Activated CD8-positive, alpha-beta memory T cell treated with anti-CD3 and anti-CD28 coated beads, Interleukin-2, amount 50 U/mL, for 1 hour (primary cell): Measurements from ENCODE around the gene ZFYVE28.
A peak's percentile ranks its signal among the peaks of the same experiment; 100 is the strongest.
"Not testable (repeated sequence)": the region's sequence is repeated elsewhere in the genome, so short reads cannot be mapped to it uniquely, and the experiment has no call there.

Experiments
- DNase-seq: peaks from one replicate; pipeline ENCODE4 v3.0.0-alpha.2; 2020; ENCODE audit errors: extremely low read depth

ZFYVE28 gene

DNA sequence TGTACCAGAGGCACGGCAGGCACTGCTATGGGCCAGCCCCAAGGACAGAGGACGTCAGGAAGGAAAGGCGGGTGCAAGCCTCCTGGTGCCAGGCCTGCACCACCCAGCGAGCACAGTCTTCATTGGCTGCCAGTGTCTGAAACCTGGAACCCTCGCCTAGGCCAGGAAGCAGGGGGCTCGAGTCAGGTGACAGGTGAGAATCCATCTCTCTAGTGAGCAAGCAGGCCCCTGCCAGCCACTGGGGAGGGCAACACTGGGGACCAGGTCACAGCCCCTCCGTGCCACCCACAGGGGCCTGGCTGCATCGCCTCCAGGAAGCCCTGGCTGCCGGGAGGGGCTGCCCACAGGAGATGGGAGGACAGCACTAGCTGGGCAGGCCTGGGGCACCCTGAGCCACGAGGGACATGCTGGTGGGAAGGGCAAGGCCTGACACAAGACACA, 169.6 kb downstream of the ZFYVE28 start:
- no peak for DNase-seq

DNA sequence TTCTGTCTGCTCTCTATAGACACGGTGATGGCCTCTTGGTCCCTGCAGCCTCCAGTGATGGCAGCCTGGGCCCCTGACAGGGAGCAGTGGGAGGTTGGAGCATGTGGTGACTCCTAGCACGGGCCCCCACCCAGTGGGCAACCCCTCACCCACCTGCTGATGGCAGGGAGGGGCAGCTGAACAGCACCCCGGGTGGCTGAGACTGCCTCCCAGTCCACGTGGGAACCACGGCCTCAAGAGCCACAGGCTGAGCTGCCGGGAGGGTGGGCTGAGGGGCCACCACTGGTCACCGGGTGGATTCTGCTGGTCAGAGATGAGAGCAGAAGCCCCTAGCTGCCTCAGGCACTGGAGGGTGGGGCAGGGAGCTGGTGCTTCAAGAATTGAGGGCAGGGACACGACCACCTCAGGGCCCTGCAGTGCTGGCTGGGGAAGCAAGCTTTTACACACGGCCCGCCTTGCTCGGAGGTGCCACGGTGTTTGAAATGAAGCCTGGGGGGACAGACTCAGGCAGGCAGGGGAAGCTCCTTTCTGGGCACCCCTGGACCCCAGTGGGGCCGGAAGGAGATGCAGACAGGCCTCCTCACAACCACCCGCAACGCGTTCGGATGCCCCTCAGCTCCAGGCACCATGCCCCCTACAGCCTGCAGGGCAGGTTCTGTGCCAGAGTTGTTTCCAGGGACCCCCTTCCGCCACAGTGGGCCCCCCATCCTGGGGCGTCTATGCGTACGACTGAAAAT, 170.2 kb downstream of the ZFYVE28 start:
- DNase-seq = no peak

DNA sequence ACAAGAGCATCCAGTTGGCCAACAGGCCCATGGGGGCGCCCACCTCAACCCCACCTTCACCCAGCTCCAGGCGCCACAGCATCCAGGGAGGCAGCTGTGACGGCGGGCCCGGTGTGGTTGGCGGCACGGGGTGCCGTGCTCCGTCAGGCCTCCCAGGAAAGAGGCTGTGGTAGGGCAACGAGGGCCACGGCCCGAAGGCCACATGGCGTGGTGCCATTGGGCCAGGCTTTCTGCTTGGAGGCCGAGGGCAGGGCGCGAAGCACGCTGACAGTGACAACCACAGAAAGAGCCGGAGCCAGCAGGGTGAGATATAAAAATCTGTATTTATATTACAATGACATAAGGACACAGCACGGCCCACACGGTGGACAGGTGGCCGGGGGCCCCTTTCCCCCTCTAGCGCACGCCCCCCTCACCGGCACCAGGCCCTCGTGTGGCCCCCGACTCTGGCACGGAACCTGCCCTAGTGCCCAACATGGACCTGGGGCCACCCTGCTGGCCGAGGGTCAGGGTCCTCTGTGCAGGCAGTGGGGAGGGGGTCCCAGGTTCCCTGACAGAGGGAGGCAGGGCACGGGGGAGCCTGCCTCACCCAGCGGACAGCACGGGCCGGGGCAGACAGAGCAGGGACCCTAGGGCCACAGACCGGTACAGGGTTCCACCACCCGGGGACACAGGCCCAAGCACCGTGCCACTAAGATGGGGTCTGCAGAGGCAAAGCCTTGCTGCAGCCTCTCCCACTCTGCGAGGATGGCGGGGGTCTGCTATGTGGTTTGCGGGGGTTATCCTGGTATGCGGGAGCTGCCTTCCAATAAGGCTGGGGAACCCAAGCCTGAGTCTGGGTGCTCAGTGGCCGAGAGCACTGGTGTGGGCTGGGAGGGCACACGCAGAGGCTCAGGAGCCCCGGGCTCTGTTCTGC, 171.1 kb downstream of the ZFYVE28 start:
- no peak for DNase-seq

DNA sequence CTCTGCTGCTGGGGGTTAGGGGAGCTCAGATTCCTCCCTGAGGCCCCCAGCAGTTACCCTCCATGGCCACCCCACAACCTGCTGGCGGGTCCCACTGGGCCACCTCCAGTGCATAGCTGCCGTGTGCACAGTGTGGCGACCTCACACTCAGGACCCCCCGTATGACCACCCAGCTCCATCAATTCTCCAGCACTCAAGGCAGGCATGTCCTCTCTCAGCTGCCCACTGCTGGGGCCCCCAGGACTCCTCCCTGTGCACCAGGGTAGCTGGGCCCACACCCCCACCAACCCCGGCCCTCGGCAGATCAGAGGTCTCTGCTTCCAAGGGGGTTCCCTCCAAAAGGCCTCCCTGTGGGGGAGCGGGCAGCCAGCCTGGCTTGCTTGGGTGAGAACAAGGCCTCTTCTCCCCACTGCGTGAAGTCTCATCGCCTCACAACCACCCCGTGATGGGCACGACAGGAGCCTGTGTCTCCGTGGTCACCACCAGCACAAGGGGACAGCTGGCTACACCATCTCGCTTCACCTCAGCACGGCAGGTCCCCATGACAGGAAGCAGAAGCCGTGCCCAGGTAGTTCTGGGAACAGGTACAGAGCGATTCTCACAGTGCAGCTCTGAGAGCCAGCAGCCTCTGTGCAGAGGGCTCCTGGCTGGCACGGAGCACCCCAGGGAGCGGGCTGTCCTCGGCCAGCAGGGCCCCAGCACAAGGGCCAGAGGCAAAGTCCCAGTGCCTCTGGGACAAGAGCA, 171.9 kb downstream of the ZFYVE28 start:
- DNase-seq = no peak

DNA sequence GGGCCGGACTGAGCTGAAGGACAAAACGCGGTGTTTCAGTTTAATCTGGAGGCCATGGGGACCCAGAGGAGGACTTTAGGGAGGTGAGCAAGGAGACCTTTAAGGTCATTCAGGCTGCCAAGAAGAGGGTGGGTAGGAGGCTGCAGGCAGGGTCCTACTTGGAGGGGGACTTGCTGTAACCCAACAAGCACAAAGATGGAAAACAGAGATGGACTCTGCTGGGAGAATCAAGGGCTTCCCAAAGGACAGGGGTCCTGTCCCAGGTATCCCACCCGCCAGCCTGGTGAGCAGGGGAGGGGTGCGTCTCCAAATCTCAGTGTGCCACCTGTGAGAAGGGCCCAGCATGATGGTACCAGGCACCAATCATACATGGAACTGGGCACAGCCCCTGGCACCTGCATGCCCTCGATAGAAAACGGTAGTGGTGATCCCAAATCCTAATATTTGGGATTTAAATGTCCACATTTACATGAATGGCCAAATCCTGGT, 172.6 kb downstream of the ZFYVE28 start:
- no peak for DNase-seq

DNA sequence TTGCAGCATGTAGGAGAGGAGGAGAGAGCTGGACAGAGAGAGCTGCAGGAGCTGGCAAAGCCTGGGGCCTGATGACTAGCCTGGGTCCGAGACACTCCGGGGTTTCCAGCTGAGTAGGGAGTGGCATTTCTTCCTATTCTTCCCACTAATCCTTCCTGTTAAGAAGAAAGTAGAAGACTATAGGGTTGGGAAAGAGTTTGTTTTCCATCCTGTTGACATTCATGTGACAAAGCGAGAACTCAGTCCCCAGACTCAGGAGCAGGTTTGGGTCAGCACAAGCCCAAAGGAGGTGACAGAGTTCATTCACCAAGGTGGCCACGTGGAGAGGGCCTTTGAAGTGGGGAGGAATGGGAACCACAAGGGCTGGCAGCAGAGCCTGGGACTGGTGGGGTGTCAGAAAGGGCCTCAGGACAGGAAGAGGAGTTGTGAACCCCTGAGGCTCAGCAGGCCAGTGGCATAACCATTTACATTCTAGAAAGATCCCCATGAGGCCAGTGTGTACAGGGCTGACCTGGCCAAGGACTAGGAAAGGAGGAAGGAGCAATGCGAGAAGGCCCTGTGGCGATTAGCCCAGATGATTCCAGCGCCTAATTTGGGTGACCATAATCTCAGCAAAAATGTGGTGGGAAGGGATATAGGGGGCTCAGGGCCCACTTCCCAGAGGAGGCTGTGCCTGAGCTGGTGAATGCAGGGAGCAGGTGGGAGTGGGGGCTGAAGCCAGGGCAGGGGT, 173.2 kb downstream of the ZFYVE28 start:
- no peak for DNase-seq

DNA sequence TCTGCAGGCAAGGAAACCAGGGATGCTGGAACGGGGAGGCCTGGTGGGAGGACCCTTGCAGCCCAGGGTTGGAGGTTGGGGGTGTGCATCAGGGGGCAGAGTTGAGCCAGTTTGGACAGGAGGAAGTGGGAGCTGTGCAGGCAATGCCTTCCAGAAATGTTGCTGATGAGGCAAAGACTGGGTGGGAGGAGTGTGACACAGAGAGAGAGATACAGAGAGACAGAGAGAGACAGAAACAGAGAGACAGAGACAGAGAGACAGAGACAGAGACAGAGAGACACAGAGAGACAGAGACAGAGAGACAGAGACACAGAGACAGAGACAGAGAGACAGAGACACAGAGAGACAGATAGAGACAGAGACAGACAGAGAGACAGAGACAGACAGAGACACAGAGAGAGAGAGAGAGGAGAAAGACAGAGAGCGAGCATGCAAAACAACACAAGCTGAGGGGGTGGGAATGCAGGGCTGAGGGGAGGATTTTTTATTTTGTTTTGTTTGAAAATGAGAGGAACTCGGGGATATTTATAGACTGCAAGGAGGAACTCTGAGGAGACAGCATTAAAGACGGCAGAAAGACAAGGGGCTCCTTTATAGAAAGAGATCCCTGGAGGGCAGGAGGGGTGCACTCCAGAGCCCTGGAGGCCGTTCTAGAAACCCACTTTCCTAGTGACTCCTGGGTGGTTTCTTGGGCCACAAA, 174.6 kb downstream of the ZFYVE28 start:
- DNase-seq = no peak

DNA sequence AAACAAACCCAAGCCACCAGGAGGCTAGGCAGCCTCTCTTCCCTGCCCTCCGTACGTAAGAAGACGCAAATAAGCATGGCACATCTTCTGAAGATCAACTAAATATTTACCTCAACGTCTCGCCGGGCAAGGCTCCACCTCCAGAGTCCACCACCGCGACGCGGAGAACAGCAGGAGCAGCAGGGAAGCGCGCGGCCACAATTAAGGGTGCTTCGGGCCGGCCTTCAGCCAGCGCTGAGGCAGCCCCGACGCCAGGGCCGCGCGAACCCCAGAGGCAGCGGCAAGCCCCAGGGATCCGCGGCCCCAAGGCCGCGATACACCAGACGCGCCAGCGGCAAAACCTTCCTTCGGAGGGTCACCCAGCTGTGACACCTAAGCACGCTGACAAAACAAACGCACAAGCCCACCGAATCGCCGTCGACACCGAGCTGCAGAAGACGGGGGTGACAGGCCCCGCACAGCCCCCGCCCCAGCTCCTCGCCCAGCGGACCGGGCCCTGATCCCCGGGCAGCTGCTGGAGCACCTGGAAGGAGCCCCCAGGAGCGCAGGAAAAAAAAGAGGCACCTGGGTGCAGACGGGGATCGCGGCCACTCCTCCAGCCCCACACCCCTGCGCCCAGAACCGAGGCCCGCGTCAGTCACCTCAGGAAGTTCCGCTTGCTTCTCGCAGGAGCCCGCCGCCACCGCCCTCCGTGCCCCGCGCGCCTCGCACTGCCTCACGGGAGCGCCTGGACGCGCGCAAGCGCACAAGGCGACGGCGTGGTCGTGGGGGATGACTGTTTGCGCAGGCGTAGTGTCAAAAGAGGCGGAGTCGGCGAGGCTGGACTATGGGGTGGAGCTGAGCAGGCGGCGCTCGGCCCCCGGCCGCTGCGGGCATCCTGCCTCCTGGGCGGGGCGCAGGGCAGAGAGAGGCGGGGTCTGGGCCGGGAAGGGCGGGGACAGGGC, 176.8 kb downstream of the ZFYVE28 start, which contains the start of the genes HAUS3 and POLN:
Gene HAUS3, minus strand, starts transcription at position 712 of the 944 bp plus-strand sequence. CDS start 1,175 bp downstream, outside the sequence.
Gene POLN, minus strand, starts transcription at position 712 of the 944 bp plus-strand sequence. CDS start 12,890 bp downstream, outside the sequence.
- DNase-seq = peak; percentile 97

DNA sequence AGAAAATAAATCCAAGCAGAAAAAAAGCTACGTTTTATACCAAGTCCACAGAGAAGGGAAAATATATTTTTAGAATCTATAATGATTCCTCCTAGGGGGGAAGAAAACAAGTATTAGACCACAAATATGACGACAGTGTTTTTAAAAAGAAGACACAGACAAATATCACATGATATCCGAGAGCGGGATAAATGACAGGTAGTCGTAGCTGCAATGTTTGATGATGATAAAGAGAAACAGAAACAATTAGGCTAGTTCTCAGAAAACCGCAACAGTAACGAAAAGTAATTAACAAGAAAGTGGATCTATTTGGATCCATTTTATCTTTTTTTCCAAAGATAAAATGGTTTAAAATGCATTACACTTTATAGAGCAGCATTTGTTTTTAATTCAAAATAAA, 177.4 kb downstream of the ZFYVE28 start:
- no peak for DNase-seq

DNA sequence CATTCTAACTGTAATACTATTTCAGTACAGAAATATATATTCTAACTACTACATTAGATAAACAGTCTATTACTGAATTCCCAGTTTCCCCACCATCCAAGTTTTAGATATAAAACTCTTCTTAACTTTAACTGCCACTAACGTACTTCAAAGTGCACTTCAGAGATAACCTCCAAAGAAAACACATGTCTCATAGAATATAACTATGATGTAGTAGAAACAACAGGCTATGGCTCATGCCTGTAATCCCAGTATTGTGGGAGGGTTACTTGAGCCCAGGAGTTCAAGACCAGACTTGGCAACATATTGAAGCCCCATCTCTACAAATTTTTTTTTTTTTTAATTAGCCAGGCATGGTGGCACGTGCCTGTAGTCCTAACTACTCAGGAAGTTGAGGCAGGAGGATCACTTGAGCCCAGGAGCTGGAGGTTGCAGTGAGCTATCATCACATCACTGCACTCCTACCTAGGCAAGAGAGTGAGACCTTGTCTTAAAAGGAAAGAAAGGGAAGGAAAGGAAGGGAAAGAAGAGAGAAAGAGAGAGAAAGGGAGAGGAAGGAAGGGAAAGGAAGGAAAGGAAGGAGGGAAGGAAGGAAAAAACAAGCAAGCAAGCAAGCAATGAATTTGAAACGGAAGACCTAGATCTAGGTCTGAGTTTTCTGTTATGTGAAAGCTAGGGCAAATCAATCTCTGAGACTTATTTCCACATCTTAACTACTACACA, 181.3 kb downstream of the ZFYVE28 start:
- no peak for DNase-seq

DNA sequence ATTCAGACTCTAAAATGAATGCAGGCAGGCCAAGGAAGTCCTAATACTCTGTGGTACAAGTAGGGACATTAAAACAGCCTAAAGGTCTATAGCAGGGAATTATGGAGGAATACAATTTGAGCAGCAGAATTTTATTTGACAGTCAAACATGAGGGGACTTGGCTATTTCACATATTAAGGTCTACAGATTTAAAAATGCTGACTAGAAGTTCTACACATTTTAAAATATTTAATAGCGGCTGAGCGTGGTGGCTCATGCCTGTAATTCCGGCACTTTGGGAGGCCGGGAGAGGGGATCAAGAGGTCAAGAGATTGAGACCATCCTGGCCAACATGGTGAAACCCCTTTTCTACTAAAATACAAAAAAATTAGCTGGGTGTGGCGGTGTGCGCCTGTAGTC, 187.4 kb downstream of the ZFYVE28 start:
- no peak for DNase-seq

DNA sequence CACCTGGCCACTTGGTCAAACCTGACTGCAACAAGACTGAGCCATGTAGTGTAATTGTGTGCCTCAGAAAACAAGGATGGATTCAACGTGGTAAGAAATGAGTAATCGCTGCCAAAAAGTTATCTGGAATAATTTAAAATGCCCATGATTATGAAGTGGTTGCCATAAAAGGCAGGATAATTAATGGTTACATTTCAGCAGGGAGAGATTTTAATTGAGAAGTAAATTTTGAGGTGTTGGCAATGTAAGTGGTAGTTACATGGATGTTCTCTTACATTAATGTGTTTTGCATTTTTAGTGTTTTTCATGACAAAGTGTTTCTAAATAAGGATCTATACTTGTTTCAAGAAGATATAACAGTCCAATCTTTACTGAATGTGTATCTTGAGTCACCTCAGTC, 192.2 kb downstream of the ZFYVE28 start:
- DNase-seq = no peak

DNA sequence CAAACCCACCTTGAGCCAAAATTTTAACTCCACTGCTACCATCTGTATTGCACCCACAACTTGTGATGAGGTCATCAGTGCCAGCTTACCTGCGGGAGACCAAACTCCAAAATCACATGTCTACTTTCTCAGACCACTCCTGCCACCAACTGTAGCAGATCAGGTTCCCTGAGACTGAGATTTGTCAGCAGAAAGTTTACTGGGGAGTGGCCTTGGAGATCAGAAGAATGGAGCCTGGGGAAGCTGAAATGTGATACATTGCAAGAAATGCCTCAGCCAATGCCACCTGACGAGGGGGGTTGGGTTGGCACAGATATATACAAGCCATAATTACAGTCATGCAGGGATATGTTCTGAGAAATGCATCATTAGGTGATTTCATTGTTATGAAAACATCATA, 195.6 kb downstream of the ZFYVE28 start:
- no peak for DNase-seq

DNA sequence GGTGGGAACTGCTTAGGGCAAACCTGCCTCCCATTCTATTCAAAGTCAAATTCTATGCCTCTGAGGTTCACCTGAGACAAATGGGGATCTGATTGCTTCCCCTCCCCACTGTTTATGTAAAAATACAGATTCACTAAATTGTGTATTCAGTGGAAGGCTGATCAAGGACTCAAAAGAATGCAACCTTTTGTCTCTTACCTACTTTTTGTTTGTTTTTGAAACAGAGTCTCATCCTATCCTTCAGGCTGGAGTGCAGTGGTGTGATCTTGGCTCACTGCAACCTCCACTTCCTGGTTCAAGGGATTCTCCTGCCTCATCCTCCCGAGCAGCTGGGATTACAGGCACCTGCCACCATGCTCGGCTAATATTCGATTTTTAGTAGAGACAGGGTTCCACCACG, 197.1 kb downstream of the ZFYVE28 start:
- not testable (repeated sequence) for DNase-seq

DNA sequence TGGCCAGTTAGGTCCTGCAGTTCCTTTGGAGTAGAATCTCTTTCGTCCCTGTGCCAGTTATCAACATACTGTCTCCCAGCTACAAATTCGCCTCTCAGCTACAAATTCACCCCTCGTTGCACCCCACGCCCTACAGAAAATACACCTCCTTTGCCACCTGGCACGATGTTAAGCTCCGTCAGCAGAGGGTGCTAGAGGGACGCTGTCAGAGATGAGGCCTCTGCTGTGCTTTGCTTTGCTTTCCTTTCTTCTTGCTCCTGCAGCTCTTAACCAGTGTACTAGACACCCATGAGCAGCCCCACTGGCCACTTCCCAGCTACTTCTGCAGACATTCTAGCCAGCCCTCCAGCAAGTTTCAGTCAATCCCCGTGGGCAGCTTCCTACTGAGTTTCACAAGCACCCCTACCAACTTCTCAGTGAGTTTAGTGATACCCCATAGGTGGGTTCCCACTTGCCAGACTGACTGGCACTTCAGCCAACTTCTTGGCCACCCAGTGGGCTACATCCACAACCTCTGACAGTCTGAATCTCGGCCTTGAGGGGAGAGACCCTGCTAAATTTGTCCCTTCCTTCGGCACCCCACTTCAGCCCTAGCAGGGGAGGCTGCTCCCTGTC, 198.3 kb downstream of the ZFYVE28 start:
- DNase-seq = peak; percentile 57
